ENCODE measurements around the gene NT5C.
A peak's percentile ranks its signal among the peaks of the same experiment; 100 is the strongest.

Gene NT5C

GRCh38 chr17:75116737-75117136 is 14.8 kb downstream of the NT5C start:
- DNase-seq (ENCODE audit: low read depth in 2 of 2, low spot score in 1 of 2), result no peak

GRCh38 chr17:75115555-75115954 is 16.0 kb downstream of the NT5C start:
- DNase-seq (ENCODE audit: low read depth in 2 of 2, low spot score in 1 of 2), result no peak

- DNase-seq (ENCODE audit: low read depth in 2 of 2, low spot score in 1 of 2), result no peak
These were observed 16.8 kb downstream of the NT5C start for GRCh38 chr17:75114552-75115314.

- peak; percentile 80 to 83 for DNase-seq (ENCODE audit: low read depth in 2 of 2, low spot score in 1 of 2)
These were observed 17.6 kb downstream of the NT5C start for GRCh38 chr17:75113798-75114551.

GRCh38 chr17:75111777-75112335 is 19.7 kb downstream of the NT5C start:
- no peak for DNase-seq (ENCODE audit: low read depth in 2 of 2, low spot score in 1 of 2)

- DNase-seq (ENCODE audit: low read depth in 2 of 2, low spot score in 1 of 2), result no peak
These were observed 21.2 kb downstream of the NT5C start for GRCh38 chr17:75110234-75110937.

GRCh38 chr17:75109407-75110233 is 21.9 kb downstream of the NT5C start, which contains the start of gene ARMC7:
Gene ARMC7, plus strand, starts transcription at chr17:75109969. Its CDS starts 320 bp downstream, at chr17:75110289.
- peak; percentile 69 to 82 for DNase-seq (ENCODE audit: low read depth in 2 of 2, low spot score in 1 of 2)

GRCh38 chr17:75109046-75109406 is 22.5 kb downstream of the NT5C start:
- no peak for DNase-seq (ENCODE audit: low read depth in 2 of 2, low spot score in 1 of 2)

GRCh38 chr17:75108193-75108592 is 23.3 kb downstream of the NT5C start:
- DNase-seq (ENCODE audit: low read depth in 2 of 2, low spot score in 1 of 2), result no peak

GRCh38 chr17:75105126-75106080 is 26.1 kb downstream of the NT5C start:
- DNase-seq (ENCODE audit: low read depth in 2 of 2, low spot score in 1 of 2), result no peak

- DNase-seq (ENCODE audit: low read depth in 2 of 2, low spot score in 1 of 2), result no peak
These were observed 27.7 kb downstream of the NT5C start for GRCh38 chr17:75103601-75104554.

GRCh38 chr17:75102385-75102821 is 29.1 kb downstream of the NT5C start:
- DNase-seq (ENCODE audit: low read depth in 2 of 2, low spot score in 1 of 2), result no peak

GRCh38 chr17:75099881-75100595 is 31.5 kb downstream of the NT5C start:
- no peak for DNase-seq (ENCODE audit: low read depth in 2 of 2, low spot score in 1 of 2)

- DNase-seq (ENCODE audit: low read depth in 2 of 2, low spot score in 1 of 2), result no peak
These were observed 32.7 kb downstream of the NT5C start for GRCh38 chr17:75098861-75099260.

GRCh38 chr17:75097865-75098264 is 33.7 kb downstream of the NT5C start:
- no peak for DNase-seq (ENCODE audit: low read depth in 2 of 2, low spot score in 1 of 2)

GRCh38 chr17:75096082-75096625 is 35.4 kb downstream of the NT5C start:
- no peak for DNase-seq (ENCODE audit: low read depth in 2 of 2, low spot score in 1 of 2)

GRCh38 chr17:75094871-75095399 is 36.6 kb downstream of the NT5C start:
- no peak for DNase-seq (ENCODE audit: low read depth in 2 of 2, low spot score in 1 of 2)

All from stimulated activated CD8-positive, alpha-beta memory T cell treated with anti-CD3 and anti-CD28 coated beads, Interleukin-4, amount 100 ng/mL, for 4 hours (primary cell).